Effector CD4-positive, alpha-beta T cell (primary cell): ENCODE results near the gene MVB12B.

Experiments used
- DNase-seq: peaks from one replicate; pipeline ENCODE4 v3.0.0-alpha.2; 2020

Gene MVB12B

GRCh38 chr9:126386776-126387175, 60.1 kb downstream of the MVB12B start:
- DNase-seq = no peak

- no peak for DNase-seq
Measured at GRCh38 chr9:126388964-126389708, 62.5 kb downstream of the MVB12B start.

- no peak for DNase-seq
Measured at GRCh38 chr9:126389992-126390391, 63.4 kb downstream of the MVB12B start.

GRCh38 chr9:126390923-126391322, 64.3 kb downstream of the MVB12B start:
- no peak for DNase-seq

- DNase-seq = no peak
Measured at GRCh38 chr9:126391713-126392661, 65.4 kb downstream of the MVB12B start.

- DNase-seq = no peak
Measured at GRCh38 chr9:126392662-126393371, 66.2 kb downstream of the MVB12B start.

GRCh38 chr9:126393876-126394275, 67.2 kb downstream of the MVB12B start:
- DNase-seq = no peak

GRCh38 chr9:126394802-126395201, 68.2 kb downstream of the MVB12B start:
- no peak for DNase-seq

GRCh38 chr9:126395439-126396212, 69.0 kb downstream of the MVB12B start:
- no peak for DNase-seq

GRCh38 chr9:126397056-126397455, 70.4 kb downstream of the MVB12B start:
- peak; percentile 29 for DNase-seq

- peak; percentile 41 for DNase-seq
Measured at GRCh38 chr9:126398403-126399058, 71.9 kb downstream of the MVB12B start.

- DNase-seq = no peak
Measured at GRCh38 chr9:126399251-126399650, 72.6 kb downstream of the MVB12B start.

GRCh38 chr9:126399789-126400188, 73.2 kb downstream of the MVB12B start:
- DNase-seq = no peak

GRCh38 chr9:126400571-126400970, 73.9 kb downstream of the MVB12B start:
- no peak for DNase-seq

GRCh38 chr9:126401107-126401506, 74.5 kb downstream of the MVB12B start:
- no peak for DNase-seq

GRCh38 chr9:126401581-126401980, 75.0 kb downstream of the MVB12B start:
- DNase-seq = no peak

- no peak for DNase-seq
Measured at GRCh38 chr9:126403397-126403796, 76.8 kb downstream of the MVB12B start.

- no peak for DNase-seq
Measured at GRCh38 chr9:126404459-126404858, 77.8 kb downstream of the MVB12B start.

GRCh38 chr9:126406075-126406667, 79.5 kb downstream of the MVB12B start:
- no peak for DNase-seq

GRCh38 chr9:126407114-126407870, 80.7 kb downstream of the MVB12B start:
- no peak for DNase-seq

- no peak for DNase-seq
Measured at GRCh38 chr9:126408004-126408403, 81.4 kb downstream of the MVB12B start.
